HG02938 (cell line): ENCODE data around the gene RCAN1.

Source experiments
- ATAC-seq: cut with Tn5 transposase; IDR thresholded peaks from one replicate; pipeline ENCODE4 v1.9.1; 2021; ENCODE audit warnings: mild to moderate bottlenecking, moderate library complexity; ENCODE audit not compliant: unreplicated experiment

The RCAN1 gene

DNA sequence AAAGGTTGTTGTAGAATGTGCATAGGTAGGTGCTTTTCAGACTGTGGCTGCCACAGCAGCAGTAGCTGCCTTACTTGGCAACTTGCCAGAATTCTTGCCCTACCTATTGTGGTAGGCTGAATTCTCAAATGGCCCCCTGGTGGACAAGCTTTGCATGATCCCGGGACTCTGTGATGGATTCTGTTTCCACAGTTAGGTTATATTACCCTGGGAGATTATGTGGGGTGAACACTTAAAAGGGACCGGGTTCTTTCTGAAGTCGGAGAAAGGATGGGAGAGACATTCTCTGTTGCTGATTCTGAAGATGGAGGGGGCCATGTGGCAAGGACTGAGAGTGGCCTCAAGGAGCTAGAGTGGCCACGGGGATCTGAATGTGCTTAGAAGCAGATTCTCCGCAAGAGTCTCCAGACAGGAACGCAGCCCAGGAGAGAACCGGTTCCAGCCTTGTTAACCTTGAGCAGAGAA, 70.8 kb downstream of the RCAN1 start:
- ATAC-seq = no peak

DNA sequence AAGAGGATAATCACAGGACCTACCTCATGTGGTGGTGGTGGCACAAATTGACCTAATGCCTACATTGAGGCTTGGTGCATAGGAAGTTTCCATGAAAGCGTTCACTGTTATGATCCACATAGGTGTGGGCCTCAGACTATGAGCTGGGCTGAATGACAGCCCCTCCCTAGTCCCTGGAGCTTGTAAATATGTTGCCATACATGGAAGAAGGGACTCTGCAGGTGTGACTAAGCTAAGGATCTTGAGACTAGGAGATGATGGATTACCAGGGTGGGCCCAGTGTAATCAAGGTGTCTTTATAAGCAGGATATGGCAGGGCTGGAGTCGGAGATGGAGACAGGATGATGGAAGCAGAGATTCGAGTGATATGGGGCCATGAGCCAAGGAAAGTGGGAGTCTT, 71.9 kb downstream of the RCAN1 start:
- ATAC-seq = no peak

DNA sequence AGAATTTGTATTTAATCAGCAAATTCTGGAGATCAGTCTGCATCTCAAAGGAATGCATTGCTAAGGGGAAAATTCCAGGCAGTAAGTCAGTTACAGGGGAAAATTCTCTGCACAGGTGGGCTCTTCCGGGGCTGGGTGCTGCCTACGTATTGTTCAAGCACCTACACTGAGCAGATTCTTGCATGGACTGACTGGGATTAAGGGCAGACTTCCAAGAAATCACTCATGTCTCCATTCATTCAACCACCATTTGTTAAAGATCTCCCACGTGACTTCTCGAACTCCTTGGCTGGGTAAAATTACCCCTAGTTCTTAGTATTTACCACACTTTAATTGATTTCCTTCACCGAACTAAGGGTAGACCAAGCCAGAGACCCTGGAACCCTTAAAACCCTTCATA, 74.7 kb downstream of the RCAN1 start:
- ATAC-seq = no peak

DNA sequence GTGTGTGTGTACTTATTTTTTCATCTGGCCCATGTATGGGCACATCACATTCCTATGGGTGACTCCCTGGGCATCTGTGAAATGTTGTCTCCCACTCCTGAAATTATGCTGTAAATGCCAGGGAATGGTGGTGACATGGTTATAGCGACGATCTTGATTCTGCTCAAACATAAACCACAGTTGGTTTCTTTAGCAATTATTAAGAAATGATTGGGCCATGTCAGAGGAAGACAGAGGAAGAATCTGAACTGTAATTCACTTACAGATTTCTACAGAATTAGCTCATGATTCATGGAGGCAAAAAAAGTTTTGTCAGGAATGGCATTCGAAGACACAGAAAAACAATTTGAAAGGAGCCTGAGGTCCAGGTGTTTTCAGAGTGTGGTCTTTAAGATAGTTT, 77.1 kb downstream of the RCAN1 start:
- ATAC-seq = no peak

DNA sequence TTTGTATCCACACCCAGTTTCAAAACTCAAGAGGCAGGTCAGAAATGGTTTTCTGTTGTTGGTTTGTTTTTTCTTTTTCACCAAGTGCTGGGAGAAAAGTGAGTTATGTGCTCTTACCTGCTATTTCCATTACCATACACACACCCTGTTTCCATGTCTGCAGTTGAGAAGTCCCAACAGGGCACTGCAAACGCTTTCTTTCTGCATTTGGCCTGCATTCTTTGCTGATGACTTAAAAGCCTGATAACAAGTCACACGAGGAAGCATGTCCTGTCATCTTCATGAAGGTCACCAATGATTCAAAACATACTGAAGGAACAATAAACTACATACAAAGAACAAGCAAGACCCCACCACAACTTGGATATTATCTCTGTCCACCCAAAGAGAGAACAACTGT, 78.1 kb downstream of the RCAN1 start:
- no peak for ATAC-seq

DNA sequence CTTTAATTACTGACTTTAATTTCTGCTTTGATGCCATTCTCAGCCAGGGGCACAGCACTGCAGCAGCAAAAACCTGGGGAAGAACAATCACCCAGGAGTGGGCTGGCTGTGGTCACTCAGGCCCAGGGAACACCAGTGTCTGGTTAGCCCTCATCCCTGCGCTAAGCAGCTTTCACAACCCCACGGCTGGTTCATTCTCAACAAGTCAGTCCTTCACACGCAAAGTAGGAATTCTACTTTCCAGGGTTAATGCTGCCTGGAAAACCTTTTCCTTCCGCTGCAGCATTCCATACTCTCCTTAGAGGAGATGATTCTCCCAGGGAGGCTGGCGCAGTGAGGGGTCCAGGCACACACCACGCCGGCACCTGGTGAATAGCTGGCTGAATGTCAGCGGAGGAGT, 78.6 kb downstream of the RCAN1 start:
- no peak for ATAC-seq

DNA sequence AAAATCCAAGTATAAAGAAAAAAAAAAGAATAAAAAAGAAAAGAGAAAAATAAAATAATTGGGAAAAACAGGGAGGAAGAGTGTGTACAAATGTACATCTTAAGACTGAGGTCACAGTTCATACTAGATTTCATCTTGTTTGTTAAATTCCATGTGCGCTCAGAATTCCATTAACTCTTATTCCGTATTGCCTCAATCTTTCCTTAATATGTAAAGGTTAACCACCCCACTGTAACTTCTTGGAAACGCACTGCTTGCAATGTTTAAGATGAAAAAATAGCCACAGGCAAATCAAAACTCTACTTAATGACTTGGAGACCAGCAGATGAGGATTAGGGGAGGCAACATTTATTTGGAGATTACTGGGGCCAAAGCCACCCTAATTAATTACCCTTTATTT, 79.0 kb downstream of the RCAN1 start:
- no peak for ATAC-seq

DNA sequence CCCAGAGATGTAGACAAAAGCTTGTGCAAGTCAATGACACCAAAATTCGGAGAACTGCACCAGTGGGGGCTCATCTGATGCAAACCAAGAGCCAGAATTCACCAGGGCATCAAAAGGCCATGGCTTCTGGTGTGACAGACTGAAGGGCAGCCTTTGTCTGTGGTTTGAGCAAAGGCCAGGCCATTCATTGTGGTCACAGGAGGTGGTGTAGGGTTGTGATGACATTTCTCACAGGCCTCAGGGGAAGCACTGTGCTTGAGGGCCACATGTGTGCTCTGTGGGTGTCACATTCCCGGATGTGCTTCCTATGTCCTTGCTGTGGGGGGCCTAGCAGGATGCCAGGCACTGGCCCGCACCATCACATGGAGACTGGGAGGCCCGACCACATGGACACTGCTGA, 80.4 kb downstream of the RCAN1 start:
- ATAC-seq = no peak

DNA sequence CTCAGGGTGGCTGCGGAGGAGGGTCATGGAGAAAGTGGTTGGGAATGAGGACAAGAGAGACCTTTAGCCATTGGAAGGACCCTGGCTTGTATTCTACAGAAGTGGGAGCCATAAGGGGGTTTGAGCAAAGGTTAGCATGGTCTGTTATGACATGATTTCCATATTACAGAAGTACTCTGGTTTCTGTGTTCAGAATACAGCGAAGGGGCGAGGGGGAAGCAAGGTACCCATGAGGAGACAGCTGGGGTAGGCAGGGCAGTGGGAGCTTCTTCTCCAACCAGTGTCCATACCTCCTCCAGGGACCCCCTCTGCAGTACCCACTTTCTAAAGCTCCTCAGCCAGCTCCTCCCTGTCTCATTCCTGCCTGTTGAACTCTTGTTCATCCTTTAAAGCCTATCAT, 81.0 kb downstream of the RCAN1 start:
- ATAC-seq = no peak

DNA sequence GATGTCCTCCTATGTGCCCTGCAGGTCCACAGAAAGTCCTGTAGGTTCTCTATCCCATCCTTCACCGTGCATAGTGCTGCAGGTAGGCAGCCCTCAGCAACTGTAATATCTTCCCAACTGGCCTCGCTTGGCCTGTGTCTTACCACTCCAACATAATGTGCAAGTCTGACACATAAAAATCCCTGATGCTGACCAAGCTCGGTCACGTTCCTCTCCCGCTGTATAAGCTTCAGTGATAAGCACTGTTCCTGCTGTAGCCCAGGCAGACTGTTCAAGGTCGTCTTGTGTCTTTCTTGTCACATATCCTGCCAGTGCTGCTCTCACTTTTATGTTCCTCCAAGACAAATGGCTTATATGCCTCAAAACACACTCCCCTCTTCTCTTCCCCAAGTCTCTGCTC, 83.5 kb downstream of the RCAN1 start:
- no peak for ATAC-seq

DNA sequence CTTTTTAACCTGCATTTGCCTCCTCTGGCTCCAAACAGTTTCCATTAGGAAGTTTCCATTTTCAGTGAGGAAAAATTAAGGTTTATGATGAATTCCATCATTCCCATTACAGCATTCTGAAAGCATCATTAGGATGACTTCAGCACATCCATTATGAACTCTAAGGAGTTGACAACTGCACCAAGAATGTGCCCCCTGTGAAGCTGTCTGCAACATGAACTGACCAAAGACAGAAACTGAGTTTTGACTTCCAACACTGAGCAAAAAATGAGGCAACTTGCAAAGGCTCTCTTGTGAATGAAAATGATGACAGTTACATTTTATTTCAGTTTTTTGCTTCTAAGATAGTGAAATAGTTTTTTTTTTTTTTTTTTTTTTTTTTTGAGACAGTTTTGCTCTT, 84.7 kb downstream of the RCAN1 start:
- no peak for ATAC-seq

DNA sequence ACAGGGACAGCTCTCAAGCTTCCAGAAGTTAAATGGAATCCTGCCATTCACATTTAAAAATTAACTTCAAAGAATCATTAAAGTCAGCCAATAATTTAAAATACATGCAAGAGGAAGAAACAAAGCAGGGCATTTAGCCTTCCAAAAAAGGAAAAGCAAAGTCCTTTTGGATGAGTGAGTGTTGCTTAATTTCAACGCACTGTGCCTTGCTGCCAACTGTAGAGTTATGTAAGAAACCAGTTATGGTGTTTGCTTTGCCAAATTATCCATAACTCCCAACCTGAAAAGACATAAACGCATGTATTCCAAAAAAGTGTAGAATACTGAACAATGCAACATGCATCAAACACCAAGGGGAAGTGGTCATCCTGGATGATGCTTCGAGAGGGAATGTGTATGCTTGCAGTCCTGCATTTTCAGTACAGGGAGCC, 86.8 kb downstream of the RCAN1 start:
- ATAC-seq = no peak

DNA sequence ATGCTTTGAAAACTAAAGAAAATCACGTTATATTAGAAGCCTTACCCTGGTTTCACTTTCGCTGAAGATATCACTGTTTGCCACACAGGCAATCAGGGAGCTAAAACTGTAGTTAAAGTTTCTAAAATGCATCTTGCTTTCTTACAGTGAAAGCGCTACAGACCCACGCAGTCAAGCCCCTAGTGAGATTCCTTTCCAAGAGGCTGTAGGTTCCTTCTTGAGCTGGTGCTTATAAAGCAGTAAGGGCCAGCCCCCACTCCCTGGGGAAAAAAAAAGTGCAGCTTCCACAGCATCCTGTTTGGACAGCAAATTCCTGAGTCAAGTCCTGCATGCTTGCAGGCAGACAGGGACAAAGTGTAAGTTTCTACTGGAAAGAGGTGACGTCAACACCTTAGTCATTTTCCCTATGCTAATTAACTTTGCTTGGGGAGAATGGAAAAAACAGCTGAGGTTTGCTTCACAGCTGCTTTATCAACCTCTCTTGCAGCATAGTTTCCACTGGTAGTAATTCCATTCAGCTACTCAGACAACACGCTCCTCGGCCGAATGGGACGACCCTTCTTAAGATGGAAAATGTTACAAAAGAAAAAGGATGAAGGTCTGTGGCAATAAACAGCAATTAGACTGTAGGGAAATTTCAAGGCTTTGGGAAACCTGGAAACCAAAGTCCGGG, 88.2 kb downstream of the RCAN1 start:
- ATAC-seq = no peak

DNA sequence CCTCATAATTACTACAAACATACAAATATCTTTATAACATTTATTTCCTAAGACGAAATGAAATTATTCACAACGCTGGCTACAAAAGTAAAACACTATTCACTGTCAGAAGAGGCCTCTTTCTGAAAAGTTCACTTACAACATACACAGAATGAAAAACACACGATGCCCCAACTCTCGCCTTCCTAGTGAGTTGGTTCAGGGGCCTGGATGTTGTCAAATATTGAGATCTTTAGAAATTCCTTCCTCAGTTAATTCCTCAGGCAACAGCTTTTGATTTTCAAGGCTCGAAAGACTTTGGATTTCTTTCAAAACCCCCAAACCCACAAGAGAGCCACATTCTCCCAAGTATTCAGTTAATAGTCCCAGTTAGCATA, 88.7 kb downstream of the RCAN1 start:
- no peak for ATAC-seq

DNA sequence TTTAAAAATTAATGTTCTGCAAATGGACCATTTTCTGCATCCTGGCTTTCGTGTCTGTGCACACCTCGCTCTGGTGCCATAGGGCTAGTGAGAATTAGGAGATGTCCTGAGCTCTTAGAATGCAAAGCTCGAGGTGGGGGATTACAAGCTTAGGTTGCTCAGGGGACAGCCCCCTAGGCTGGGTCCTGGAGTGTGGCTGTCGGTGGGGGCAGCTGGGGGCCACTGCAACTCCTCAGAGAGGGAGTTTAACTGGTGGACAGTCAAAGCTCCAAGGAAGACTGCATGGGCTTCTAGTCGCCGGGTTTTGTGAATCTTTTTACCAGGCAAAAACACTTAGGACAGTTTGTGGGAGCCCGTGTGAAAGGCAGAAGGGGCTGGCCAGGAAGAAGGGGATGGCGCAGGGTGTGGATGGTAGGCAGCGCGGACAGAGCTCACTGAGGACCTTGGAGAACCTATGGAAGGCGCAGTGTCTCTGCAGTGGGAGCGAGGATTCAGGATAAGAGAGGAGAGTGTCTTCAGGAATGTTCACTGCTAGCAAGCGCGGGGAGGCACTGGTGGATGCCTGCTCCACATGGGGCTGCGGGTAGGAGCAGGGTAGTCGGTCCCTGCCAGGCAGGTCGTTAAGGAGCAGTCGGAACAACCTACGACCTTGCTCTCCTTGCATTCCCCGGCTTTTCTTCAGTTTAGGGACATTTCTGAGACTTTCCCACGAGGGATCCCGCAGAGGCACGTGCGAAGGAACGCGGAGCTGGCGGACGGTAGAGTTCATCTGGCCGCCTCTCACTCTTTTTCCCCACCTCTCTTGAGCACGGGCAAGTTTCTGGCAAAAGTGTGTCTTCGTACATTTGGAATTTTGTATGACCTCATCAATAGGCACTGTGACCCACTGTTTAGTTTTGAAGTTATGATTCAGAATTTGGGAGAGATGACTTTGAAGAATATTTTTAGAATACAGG, 90.0 kb downstream of the RCAN1 start:
- ATAC-seq = no peak

DNA sequence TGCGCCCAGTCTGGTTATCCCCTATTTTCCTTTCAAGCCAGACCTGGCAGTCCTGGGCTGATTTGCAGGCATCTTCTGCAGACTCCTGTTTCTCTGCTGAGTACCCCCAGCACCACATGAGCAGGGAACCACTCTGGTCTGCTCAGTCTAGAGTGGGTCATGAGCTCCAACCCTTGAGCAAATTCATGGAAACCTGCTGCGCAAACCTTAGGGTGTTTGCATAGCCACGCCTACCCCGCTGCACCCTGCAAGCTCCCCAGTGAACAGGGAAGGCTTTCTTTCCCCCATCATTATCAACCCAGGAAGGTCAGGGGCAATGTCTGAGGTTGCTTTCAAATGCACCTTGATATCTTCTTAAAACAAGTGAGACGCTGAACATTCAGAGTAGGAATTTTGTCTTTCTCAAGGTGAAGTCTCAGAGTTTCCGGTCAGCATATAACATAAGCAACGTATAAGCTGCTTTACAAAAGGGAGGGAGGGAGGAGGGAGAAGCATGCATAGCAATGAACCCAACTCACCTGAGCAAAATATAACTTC, 91.8 kb downstream of the RCAN1 start:
- ATAC-seq = no peak

DNA sequence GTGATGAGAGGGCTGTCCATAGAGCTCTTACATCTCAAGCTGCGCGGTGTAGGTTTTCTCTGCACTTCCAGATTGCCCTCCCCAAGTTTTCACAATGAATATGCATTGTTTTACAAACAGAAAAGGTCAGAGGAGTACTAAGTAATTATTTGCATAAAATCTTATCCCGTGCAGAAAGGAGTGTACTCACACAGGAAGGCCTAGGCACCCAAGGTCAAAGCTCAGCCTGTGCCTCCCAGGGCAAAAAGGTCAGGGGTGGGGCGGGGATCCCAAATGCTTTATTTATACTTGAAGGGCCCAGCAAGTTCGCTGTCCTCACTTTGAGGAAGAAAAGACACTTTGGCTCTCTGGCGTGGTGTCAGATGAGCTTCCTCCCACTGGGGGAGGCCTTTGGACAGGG, 92.6 kb downstream of the RCAN1 start:
- no peak for ATAC-seq

DNA sequence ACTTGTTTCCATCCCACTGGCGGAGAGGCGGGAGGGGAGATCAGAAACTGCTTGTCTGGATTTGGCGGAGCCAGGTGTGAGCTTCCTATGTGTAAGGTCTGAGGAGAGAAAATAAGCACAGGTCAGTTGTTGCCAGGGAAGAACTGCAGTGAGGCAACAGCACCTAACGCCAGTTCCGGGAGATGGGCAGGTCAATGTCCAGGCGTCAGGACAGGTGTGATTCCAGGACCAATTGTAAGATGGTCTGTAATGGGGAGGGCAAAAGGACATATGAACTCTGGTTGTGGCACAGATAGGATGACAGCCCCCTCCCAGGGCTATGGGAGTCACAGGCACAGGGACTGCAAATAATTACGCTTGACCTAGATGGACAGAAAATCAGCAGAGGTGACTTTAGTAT, 93.4 kb downstream of the RCAN1 start:
- no peak for ATAC-seq

DNA sequence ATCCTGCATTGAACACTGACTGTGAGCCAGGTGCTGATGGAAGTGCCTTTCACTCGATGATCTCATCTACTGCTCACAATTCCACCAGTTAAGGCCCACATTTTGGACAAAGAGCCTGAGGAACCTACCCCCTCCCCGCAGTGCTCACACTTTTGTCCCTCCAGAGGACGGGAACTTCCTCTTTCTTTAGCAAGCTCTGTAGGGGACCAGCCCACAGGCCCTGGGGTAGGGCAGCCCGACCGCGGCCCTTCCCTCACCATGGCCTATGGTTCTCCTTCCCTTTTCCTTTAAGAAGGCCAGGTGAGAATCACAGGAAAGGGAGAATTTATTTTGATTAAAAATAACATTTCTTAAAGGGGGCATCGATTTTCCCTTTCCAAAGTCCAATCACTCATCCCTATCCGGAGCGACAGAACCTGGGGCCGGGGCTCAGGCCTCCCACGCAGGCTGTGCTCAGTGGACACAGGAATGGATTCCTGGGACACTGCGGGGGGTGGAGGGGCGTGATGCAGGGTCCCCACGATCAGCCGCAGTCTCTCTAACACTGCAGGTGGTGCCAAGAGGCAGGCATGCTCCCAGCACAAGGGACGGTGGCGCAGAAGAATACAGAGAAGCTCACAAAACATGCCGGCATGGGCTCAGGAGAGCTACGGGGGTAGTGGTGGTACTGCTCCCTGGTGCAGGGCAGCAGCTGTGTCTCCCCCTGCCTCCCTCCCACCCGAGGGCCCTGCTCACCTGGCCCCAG, 94.0 kb downstream of the RCAN1 start:
- no peak for ATAC-seq

DNA sequence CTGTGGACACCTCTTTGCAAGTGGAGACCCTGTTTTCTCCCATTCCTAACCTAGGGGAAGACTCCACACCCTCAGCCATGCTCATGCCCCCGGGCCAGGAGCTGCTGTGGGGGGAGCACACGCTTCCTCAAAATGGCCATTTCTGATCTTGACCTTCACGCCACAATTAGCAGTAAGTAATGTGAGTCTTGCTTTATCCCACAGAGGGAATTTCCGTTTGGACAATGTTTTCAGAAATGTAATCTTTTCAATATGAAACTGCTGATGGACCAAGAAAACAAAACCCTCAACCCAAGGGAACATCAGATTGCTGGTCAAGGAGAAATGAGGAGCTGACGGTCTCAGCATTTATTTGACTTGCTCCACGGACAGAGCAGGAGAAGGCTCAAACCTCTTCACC, 94.6 kb downstream of the RCAN1 start:
- no peak for ATAC-seq

DNA sequence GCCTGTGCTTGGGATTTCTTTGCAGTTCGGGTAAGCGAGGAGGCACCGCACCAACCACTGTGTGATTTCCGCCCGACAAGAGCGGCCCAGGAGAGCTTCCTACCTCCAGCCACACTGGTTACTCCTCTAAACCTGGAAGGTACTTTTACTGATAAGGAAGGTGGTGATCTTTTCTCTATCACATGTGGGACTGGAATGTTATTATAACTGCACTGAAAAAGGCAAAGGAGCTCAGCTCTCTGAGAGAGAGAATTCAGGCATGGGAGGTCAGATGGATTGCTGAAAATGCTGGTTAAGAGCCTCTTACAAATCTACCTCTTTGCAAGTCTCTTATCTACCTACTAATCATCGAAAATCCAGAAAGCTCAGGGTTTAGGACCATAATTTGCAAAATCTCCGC, 95.2 kb downstream of the RCAN1 start:
- ATAC-seq = no peak
